ENCODE measurements around the gene ZNF316. TPM values are rescaled to one million over a fixed set of nuclear protein-coding genes. Genes with fewer than 3 reads are reported as not detected.

Gene ZNF316
- total RNA-seq, 1 experiment from 2014 or later = 22.2 TPM

DNA sequence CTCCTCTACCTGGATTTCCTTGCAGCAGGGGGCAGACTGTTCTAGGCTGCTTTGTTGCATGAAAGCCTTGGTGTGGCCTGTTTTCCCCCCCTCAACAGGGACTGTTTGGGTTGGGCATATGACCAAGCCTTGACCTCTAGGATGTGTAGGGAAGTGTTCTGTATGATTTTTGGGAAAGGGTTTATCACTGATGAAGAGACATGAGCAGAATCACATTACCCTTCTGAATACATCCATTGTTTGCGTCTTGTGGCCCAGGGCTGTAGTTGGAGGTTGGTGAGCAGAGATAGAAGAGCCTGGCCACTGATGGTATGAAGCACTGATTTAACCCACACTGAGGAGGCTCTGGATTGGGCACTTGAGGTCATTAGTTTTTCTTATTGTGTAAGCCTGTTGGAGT, 43.0 kb downstream of the ZNF316 start:
- Histone ChIP-seq H3K23me2 (ENCODE audit: insufficient read length, low read depth, low read length, poor library complexity, severe bottlenecking) (no peaks in the 10 kb centered on the region), H3K18ac (ENCODE audit: insufficient read length, low read depth, low read length) (no peak overlapping the region), H3K27me3 (ENCODE audit: insufficient read depth, low read length) (no peaks in the 10 kb centered on the region), H2AFZ (ENCODE audit: low read length) (no peak overlapping the region), H3K9me3 (ENCODE audit: control insufficient read depth, low read depth, low read length) (peaks cover 81% of the 10 kb centered on the region), H4K91ac (ENCODE audit: insufficient read length, low read depth, low read length) (no peak overlapping the region), H3K4me1 (ENCODE audit: insufficient read depth, low read length) (no peaks in the 10 kb centered on the region), H4K5ac (ENCODE audit: insufficient read length, low read depth, low read length) (no peak overlapping the region), H3K4me2 (ENCODE audit: insufficient read depth, insufficient read length, low read length) (no peak overlapping the region), H2BK15ac (ENCODE audit: low read depth, low read length) (no peak overlapping the region), H3K27ac (ENCODE audit: insufficient read length, low read depth, low read length) (no peak overlapping the region), H3K56ac (ENCODE audit: insufficient read length, low read depth, low read length) (no peak overlapping the region), H3K14ac (ENCODE audit: insufficient read depth, low read length) (no peak overlapping the region), H2AK5ac (ENCODE audit: insufficient read length, low read length) (no peak overlapping the region), H3T11ph (ENCODE audit: low read length) (no peak overlapping the region), H3K23ac (ENCODE audit: insufficient read length, low read depth, low read length) (no peak overlapping the region), H2BK20ac (ENCODE audit: low read depth, low read length, poor library complexity, severe bottlenecking) (no peak overlapping the region), H3K79me1 (ENCODE audit: insufficient read depth, low read depth, low read length, poor library complexity, severe bottlenecking) (no peaks in the 10 kb centered on the region), H4K8ac (replicated peaks; ENCODE audit: insufficient read length, low read depth, low read length) (no peak overlapping the region), H4K20me1 (ENCODE audit: control insufficient read depth, insufficient read depth, insufficient read length) (no peaks in the 10 kb centered on the region), H2BK5ac (ENCODE audit: insufficient read length, low read length) (no peak overlapping the region), H3K4ac (ENCODE audit: low read depth, low read length) (no peak overlapping the region), H3K9ac (ENCODE audit: extremely low read depth, insufficient read length, low read length) (no peak overlapping the region), H2BK120ac (ENCODE audit: low read depth, low read length, poor library complexity, severe bottlenecking) (no peak overlapping the region), H3K79me2 (ENCODE audit: insufficient read depth, low read length) (no peaks in the 10 kb centered on the region), H2BK12ac (ENCODE audit: insufficient read length, low read depth, low read length) (no peak overlapping the region)
- no peak overlapping the region for H3K4me3 Mint-ChIP-seq
- TF ChIP-seq, protein P1, sequence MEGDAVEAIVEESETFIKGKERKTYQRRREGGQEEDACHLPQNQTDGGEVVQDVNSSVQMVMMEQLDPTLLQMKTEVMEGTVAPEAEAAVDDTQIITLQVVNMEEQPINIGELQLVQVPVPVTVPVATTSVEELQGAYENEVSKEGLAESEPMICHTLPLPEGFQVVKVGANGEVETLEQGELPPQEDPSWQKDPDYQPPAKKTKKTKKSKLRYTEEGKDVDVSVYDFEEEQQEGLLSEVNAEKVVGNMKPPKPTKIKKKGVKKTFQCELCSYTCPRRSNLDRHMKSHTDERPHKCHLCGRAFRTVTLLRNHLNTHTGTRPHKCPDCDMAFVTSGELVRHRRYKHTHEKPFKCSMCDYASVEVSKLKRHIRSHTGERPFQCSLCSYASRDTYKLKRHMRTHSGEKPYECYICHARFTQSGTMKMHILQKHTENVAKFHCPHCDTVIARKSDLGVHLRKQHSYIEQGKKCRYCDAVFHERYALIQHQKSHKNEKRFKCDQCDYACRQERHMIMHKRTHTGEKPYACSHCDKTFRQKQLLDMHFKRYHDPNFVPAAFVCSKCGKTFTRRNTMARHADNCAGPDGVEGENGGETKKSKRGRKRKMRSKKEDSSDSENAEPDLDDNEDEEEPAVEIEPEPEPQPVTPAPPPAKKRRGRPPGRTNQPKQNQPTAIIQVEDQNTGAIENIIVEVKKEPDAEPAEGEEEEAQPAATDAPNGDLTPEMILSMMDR (conservative IDR thresholded peaks at IDR 0.05) = no peak
- H3K27me3 Mint-ChIP-seq (ENCODE audit: low read depth) = peaks cover 16% of the 10 kb centered on the region
- WGBS (ENCODE audit: extremely low coverage, insufficient read length, low lambda C conversion rate) = no CpG with 5 or more reads among the region's 1 CpG
- H3K9me3 Mint-ChIP-seq = peaks cover 61 to 94% of the 10 kb centered on the region in 2 experiments
- H3K4me1 Mint-ChIP-seq = peaks cover 11 to 13% of the 10 kb centered on the region in 2 experiments
- H3K27ac Mint-ChIP-seq = no peak overlapping the region
- DNase-seq = no peak
- H3K36me3 Mint-ChIP-seq (ENCODE audit: insufficient read depth in 1 of 3, low read depth in 3 of 3) = peaks cover 48 to 84% (median 60%) of the 10 kb centered on the region in 3 experiments
